GM23338 (cell line): ENCODE results near the gene ISG15. TPM values are rescaled to one million over a fixed set of nuclear protein-coding genes. Genes with fewer than 3 reads are reported as not detected.
A peak's percentile ranks its signal among the peaks of the same experiment; 100 is the strongest.

Experiments
- ATAC-seq: fragments of 200-7000 bp; cut with Tn5 transposase; 3 replicates; pipeline ENCODE4 v1.9.1; 2020
- DNase-seq: peaks from one replicate; pipeline ENCODE4 v3.0.0-alpha.2; 2015; ENCODE audit warnings: low spot score
- H2AFZ ChIP-seq: fragments of 200-600 bp; sonication (generic); 2 replicates; pipeline ENCODE4 v1.8.0; 2016; ENCODE audit warnings: antibody characterized with exemption, mild to moderate bottlenecking, moderate library complexity
- H3F3A ChIP-seq: fragments of 200-600 bp; sonication (generic); replicated peaks from 2 replicates; pipeline ENCODE4 v1.8.0; 2017; ENCODE audit warnings: antibody characterized with exemption, mixed run types, low read depth
- H3K27ac ChIP-seq: fragments of 200-600 bp; sonication (generic); 2 replicates; pipeline ENCODE4 v1.6.1; 2016; ENCODE audit warnings: low read depth
- H3K27me3 ChIP-seq: fragments of 200-600 bp; sonication (generic); 2 replicates; pipeline ENCODE4 v1.8.0; 2016; ENCODE audit warnings: mild to moderate bottlenecking, mixed run types, moderate library complexity; ENCODE audit not compliant: insufficient read depth
- H3K36me3 ChIP-seq: fragments of 200-600 bp; sonication (generic); 2 replicates; pipeline ENCODE4 v1.8.0; 2016; ENCODE audit warnings: mild to moderate bottlenecking; ENCODE audit not compliant: insufficient read depth
- H3K4me1 ChIP-seq: fragments of 200-600 bp; sonication (generic); 2 replicates; pipeline ENCODE4 v1.8.0; 2016; ENCODE audit warnings: mild to moderate bottlenecking, moderate library complexity; ENCODE audit not compliant: insufficient read depth
- H3K4me2 ChIP-seq: fragments of 200-600 bp; sonication (generic); 2 replicates; pipeline ENCODE4 v1.7.1; 2017; ENCODE audit warnings: mixed run types
- H3K4me3 ChIP-seq: fragments of 200-600 bp; sonication (generic); 2 replicates; pipeline ENCODE4 v1.6.1; 2016; ENCODE audit warnings: mixed run types
- H3K79me2 ChIP-seq: fragments of 200-600 bp; sonication (generic); replicated peaks from 2 replicates; pipeline ENCODE4 v1.8.0; 2017; ENCODE audit warnings: mild to moderate bottlenecking; ENCODE audit not compliant: insufficient read depth
- H3K9me2 ChIP-seq: fragments of 200-600 bp; sonication (generic); 2 replicates; pipeline ENCODE4 v1.8.0; 2017; ENCODE audit not compliant: insufficient read depth
- H4K20me1 ChIP-seq: fragments of 200-600 bp; sonication (generic); replicated peaks from 2 replicates; pipeline ENCODE4 v1.8.0; 2017; ENCODE audit warnings: mild to moderate bottlenecking; ENCODE audit not compliant: insufficient read depth
- H3K27ac Mint-ChIP-seq: 2 replicates; pipeline ENCODE4 v1.8.0; 2020; ENCODE audit warnings: inconsistent platforms, mild to moderate bottlenecking, moderate library complexity, mixed read lengths
- H3K27me3 Mint-ChIP-seq: 3 replicates; pipeline ENCODE4 v1.8.0; 2022; ENCODE audit warnings: low read depth, mild to moderate bottlenecking, moderate library complexity, mixed read lengths, inconsistent platforms; ENCODE audit not compliant: insufficient read depth, poor library complexity
- H3K36me3 Mint-ChIP-seq: 3 replicates; pipeline ENCODE4 v1.8.0; 2021; ENCODE audit warnings: low read depth, mild to moderate bottlenecking, inconsistent platforms, moderate library complexity, mixed read lengths
- H3K4me1 Mint-ChIP-seq: 3 replicates; pipeline ENCODE4 v1.8.0; 2020; ENCODE audit warnings: mild to moderate bottlenecking, inconsistent platforms, mixed read lengths
- H3K4me3 Mint-ChIP-seq: 3 replicates; pipeline ENCODE4 v1.8.0; 2021; ENCODE audit warnings: moderate library complexity, mild to moderate bottlenecking, inconsistent platforms, mixed read lengths
- H3K9me3 Mint-ChIP-seq: 3 replicates; pipeline ENCODE4 v1.8.0; 2020; ENCODE audit warnings: moderate library complexity, mild to moderate bottlenecking, inconsistent platforms, mixed read lengths
- CREB1 ChIP-seq: fragments of 250-450 bp; sonication (Bioruptor Pico); IDR thresholded peaks from 2 replicates; pipeline ENCODE4 v1.5.0; 2020; ENCODE audit warnings: low read depth, mild to moderate bottlenecking, moderate library complexity
- CTCF ChIP-seq, 2 experiments: fragments of 200-600 bp in 1 of 2; sonication (generic) in 1 of 2; conservative IDR thresholded peaks; 2 replicates each; pipeline versions ENCODE4 v1.5.1 to v1.6.1; 2016 to 2017; ENCODE audit warnings: antibody characterized with exemption in 2 of 2, low read depth in 2 of 2, mild to moderate bottlenecking in 2 of 2, moderate library complexity in 1 of 2
- ETS1 ChIP-seq: IDR thresholded peaks from 2 replicates; pipeline ENCODE4 v1.6.1; 2016; ENCODE audit warnings: antibody characterized with exemption
- NANOG ChIP-seq: IDR thresholded peaks from 2 replicates; pipeline ENCODE4 v1.6.1; 2016; ENCODE audit warnings: antibody characterized with exemption, borderline replicate concordance
- POLR2AphosphoS5 ChIP-seq: IDR thresholded peaks from 2 replicates; pipeline ENCODE4 v1.6.1; 2016; ENCODE audit warnings: antibody characterized with exemption, low read depth
- REST ChIP-seq: IDR thresholded peaks from one replicate; pipeline ENCODE4 v1.6.1; 2018; ENCODE audit warnings: antibody characterized with exemption; ENCODE audit not compliant: unreplicated experiment
- STAT1 ChIP-seq: IDR thresholded peaks from one replicate; pipeline ENCODE4 v1.6.1; 2016; ENCODE audit warnings: antibody characterized with exemption; ENCODE audit not compliant: unreplicated experiment
- ZNF331 ChIP-seq: fragments of 250-450 bp; sonication (Bioruptor Pico); IDR thresholded peaks from 2 replicates; pipeline ENCODE4 v1.5.0; 2020; ENCODE audit warnings: low read depth, mild to moderate bottlenecking, moderate library complexity
- polyA plus RNA-seq: library from polyadenylated mRNA; unstranded; fragments of >200 nt; fragmentation: Nextera tagmentation; extraction: Ambion mirVana; gene quantifications from 2 replicates; pipeline ENCODE4 v1.2.1, GENCODE V29; 2016
- total RNA-seq: library from RNA; depleted of rRNA; stranded (reverse); fragments of >200 nt; shearing (Covaris generic); gene quantifications from 2 replicates; pipeline ENCODE4 v1.2.3, GENCODE V29; 2014

The ISG15 gene
- total and polyA plus RNA-seq, 2 experiments from 2014 or later = 52.9 to 101 TPM

GRCh38 chr1:1032424-1032823 is 19.1 kb downstream of the ISG15 start:
- Histone ChIP-seq H3K79me2 (no peaks in the 10 kb centered on the region), H3K27ac (no peak overlapping the region), H3K9me2 (no peaks in the 10 kb centered on the region), H3K4me2 (peak overlapping the region; percentile 76), H3K36me3 (no peaks in the 10 kb centered on the region; the same call in 1 of the 2 replicates), H3K27me3 (peaks cover 28% of the 10 kb centered on the region), H3K4me3 (peak overlapping the region; percentile 66), H2AFZ (no peak overlapping the region), H3F3A (no peaks in the 10 kb centered on the region), H3K4me1 (peaks cover 5% of the 10 kb centered on the region; the same call in 1 of the 2 replicates), H4K20me1 (peaks cover 23% of the 10 kb centered on the region)
- peak; percentile 53 for DNase-seq
- no peaks in the 10 kb centered on the region; the same call in 2 of the 3 replicates for H3K9me3 Mint-ChIP-seq
- H3K27me3 Mint-ChIP-seq = peaks cover 31% of the 10 kb centered on the region
- H3K4me3 Mint-ChIP-seq = peak overlapping the region; percentile 63
- ATAC-seq = peak; percentile 6
- H3K4me1 Mint-ChIP-seq = peaks cover 7% of the 10 kb centered on the region; the same call in 2 of the 3 replicates
- TF ChIP-seq REST (no peak), CTCF (conservative IDR thresholded peaks at IDR 0.05; ENCODE audit: low read depth in 2 of 2) (peak in 1 of 2 experiments; percentile 32; a peak in 1 of 4 replicates), POLR2AphosphoS5 (no peak), STAT1 (no peak), NANOG (no peak), ETS1 (no peak), ZNF331 (CRISPR knock-in tag) (no peak)
- peak overlapping the region; percentile 65; the same call in 1 of the 2 replicates for H3K27ac Mint-ChIP-seq
- H3K36me3 Mint-ChIP-seq = peaks cover 7% of the 10 kb centered on the region; the same call in 2 of the 3 replicates

- H2AFZ ChIP-seq = no peak overlapping the region
- H3K4me1 ChIP-seq = peaks cover 5% of the 10 kb centered on the region; the same call in 1 of the 2 replicates
- no peak overlapping the region for H3K27ac ChIP-seq
- no peaks in the 10 kb centered on the region for H3K9me2 ChIP-seq
- no peaks in the 10 kb centered on the region; the same call in 2 of the 3 replicates for H3K9me3 Mint-ChIP-seq
- TF ChIP-seq CREB1 (CRISPR knock-in tag) (peak; percentile 96), ZNF331 (CRISPR knock-in tag) (no peak), CTCF (conservative IDR thresholded peaks at IDR 0.05; ENCODE audit: low read depth in 2 of 2) (peak; percentile 60 to 77)
- no peaks in the 10 kb centered on the region for H3K79me2 ChIP-seq
- no peak overlapping the region for H3K27ac Mint-ChIP-seq
- H3F3A ChIP-seq = no peaks in the 10 kb centered on the region
- peaks cover 24% of the 10 kb centered on the region for H4K20me1 ChIP-seq
- H3K36me3 ChIP-seq = no peaks in the 10 kb centered on the region; the same call in 1 of the 2 replicates
- peak overlapping the region; percentile 76 for H3K4me2 ChIP-seq
- H3K27me3 Mint-ChIP-seq = peaks cover 38% of the 10 kb centered on the region
- H3K36me3 Mint-ChIP-seq = peaks cover 6% of the 10 kb centered on the region; the same call in 2 of the 3 replicates
- H3K4me3 ChIP-seq = peak overlapping the region; percentile 66
- H3K4me3 Mint-ChIP-seq = peak overlapping the region; percentile 54; the same call in 2 of the 3 replicates
- DNase-seq = peak; percentile 98
- H3K27me3 ChIP-seq = peaks cover 34% of the 10 kb centered on the region
- peaks cover 7% of the 10 kb centered on the region; the same call in 2 of the 3 replicates for H3K4me1 Mint-ChIP-seq
- peak; percentile 74 for ATAC-seq
Observed at GRCh38 chr1:1033009-1033587, 19.8 kb downstream of the ISG15 start.
